COR-L47 (cell line): ENCODE results near the gene SSX2IP.
"Not testable (repeated sequence)": the region's sequence is repeated elsewhere in the genome, so short reads cannot be mapped to it uniquely, and the experiment has no call there.

Experiments used
- DNase-seq: peaks from one replicate; lab custom pipeline; 2025; lab: John Stamatoyannopoulos, UW

SSX2IP gene

GRCh38 chr1:84690397-84691121 lies at the start of gene SSX2IP:
SSX2IP (minus strand) TSS chr1:84690461; CDS start chr1:84671219, 19,242 bp downstream.
- peak; percentile 97 for DNase-seq

GRCh38 chr1:84738237-84738636 lies 48.0 kb upstream of the SSX2IP start:
- DNase-seq, result no peak

GRCh38 chr1:84737590-84737989 lies 47.3 kb upstream of the SSX2IP start:
- no peak for DNase-seq

- no peak for DNase-seq
These were observed 46.7 kb upstream of the SSX2IP start for GRCh38 chr1:84736944-84737343.

- no peak for DNase-seq
These were observed 46.2 kb upstream of the SSX2IP start for GRCh38 chr1:84736445-84736844.

GRCh38 chr1:84735483-84735882 lies 45.2 kb upstream of the SSX2IP start:
- no peak for DNase-seq

GRCh38 chr1:84732520-84732919 lies 42.3 kb upstream of the SSX2IP start:
- DNase-seq, result no peak

GRCh38 chr1:84731519-84731918 lies 41.3 kb upstream of the SSX2IP start:
- no peak for DNase-seq

- DNase-seq, result peak; percentile 6
These were observed 37.5 kb upstream of the SSX2IP start for GRCh38 chr1:84727711-84728110.

GRCh38 chr1:84726593-84727499 lies 36.6 kb upstream of the SSX2IP start:
- no peak for DNase-seq

- no peak for DNase-seq
These were observed 34.0 kb upstream of the SSX2IP start for GRCh38 chr1:84724128-84724860.

- DNase-seq, result no peak
These were observed 32.5 kb upstream of the SSX2IP start for GRCh38 chr1:84722794-84723193.

GRCh38 chr1:84721872-84722271 lies 31.6 kb upstream of the SSX2IP start:
- DNase-seq, result not testable (repeated sequence)

- DNase-seq, result no peak
These were observed 30.9 kb upstream of the SSX2IP start for GRCh38 chr1:84721152-84721551.

- no peak for DNase-seq
These were observed 30.0 kb upstream of the SSX2IP start for GRCh38 chr1:84720221-84720780.

- no peak for DNase-seq
These were observed 29.4 kb upstream of the SSX2IP start for GRCh38 chr1:84719543-84720217.

GRCh38 chr1:84715342-84716019 lies 25.2 kb upstream of the SSX2IP start:
- no peak for DNase-seq

GRCh38 chr1:84712276-84712874 lies 22.1 kb upstream of the SSX2IP start:
- no peak for DNase-seq

- no peak for DNase-seq
These were observed 21.6 kb upstream of the SSX2IP start for GRCh38 chr1:84711869-84712268.

GRCh38 chr1:84711121-84711520 lies 20.9 kb upstream of the SSX2IP start:
- no peak for DNase-seq

- no peak for DNase-seq
These were observed 18.9 kb upstream of the SSX2IP start for GRCh38 chr1:84709131-84709530.
